ENCODE results near the gene FRG2.
"Not testable (repeated sequence)": the region's sequence is repeated elsewhere in the genome, so short reads cannot be mapped to it uniquely, and the experiment has no call there.

Gene FRG2

DNA sequence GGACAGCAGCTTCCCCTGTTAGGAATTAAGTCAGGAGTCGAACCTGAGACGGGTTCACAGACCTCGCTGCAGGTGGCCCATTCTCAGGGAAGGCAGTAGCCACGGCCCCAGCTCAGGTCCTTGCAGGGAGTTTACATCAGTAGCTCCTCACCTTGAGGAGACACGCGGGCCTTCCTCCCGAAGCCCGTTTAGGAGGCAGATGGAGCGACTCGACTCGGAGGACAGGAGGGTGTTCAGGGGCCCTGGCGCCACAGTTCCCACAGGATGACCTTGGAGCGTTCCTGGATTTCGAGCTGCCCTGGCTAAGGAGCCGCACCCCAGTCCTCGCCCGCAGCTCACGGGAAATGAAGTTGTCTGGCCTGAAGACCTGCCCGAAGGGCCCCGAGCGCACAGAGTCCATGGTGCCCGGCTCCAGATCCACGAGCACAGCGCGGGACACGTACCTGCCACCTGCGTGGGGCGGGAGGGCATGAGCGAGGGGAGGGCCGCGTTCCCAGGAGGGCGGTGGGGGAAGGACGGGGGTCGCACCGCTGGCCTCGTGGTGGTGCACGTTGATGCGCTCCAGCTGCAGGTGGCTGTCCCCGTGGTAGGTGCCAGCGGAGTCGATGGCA lies 43.0 kb downstream of the FRG2 start:
- H3K9me3 Mint-ChIP-seq; intact Hi-C loops (cut with micrococcal nuclease); H3K4me1 Mint-ChIP-seq (ENCODE audit: low read depth); H3K27me3 Mint-ChIP-seq; H3K36me3 Mint-ChIP-seq (ENCODE audit: low read depth); H3K27ac Mint-ChIP-seq; H3K4me3 Mint-ChIP-seq: not testable (repeated sequence)

GRCh38 chr4:189981970-189982369 lies 45.1 kb downstream of the FRG2 start:
- no peaks in the 10 kb centered on the region for H3K4me1 Mint-ChIP-seq (ENCODE audit: low read depth)
- no peak overlapping the region for H3K27ac Mint-ChIP-seq
- H3K27me3 Mint-ChIP-seq: peaks cover 7% of the 10 kb centered on the region

DNA sequence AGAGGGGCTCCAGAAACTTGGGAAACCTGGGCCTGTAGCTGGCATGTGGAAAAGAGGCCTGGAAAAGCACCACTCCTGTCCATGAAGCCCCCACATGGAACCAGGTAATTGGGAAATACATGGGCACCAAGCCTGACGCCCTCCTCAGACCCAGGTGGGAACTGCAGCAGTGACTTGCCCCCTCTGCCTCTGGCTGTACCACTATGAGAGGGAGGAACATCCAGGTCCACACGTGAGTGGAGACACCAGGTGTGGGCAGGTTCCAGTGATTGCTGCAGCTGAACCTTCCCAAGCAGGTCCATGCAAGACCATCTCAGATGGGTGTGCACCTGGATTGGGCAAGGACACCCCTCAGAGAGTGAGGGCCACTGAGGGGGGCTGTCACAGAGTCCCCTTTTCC lies 46.8 kb downstream of the FRG2 start:
- H3K4me1 Mint-ChIP-seq (ENCODE audit: low read depth); H3K36me3 Mint-ChIP-seq (ENCODE audit: low read depth); H3K27me3 Mint-ChIP-seq; H3K9me3 Mint-ChIP-seq; H3K27ac Mint-ChIP-seq; intact Hi-C loops (cut with micrococcal nuclease); H3K4me3 Mint-ChIP-seq: not testable (repeated sequence)

More at GRCh38 chr4:189981970-189982369, 45.1 kb downstream of the FRG2 start:
- Mint-ChIP-seq H3K9me3 (no peaks in the 10 kb centered on the region), H3K36me3 (ENCODE audit: low read depth) (no peaks in the 10 kb centered on the region), H3K4me3 (no peak overlapping the region)
- intact Hi-C loops (cut with micrococcal nuclease): no loop called here

DNA sequence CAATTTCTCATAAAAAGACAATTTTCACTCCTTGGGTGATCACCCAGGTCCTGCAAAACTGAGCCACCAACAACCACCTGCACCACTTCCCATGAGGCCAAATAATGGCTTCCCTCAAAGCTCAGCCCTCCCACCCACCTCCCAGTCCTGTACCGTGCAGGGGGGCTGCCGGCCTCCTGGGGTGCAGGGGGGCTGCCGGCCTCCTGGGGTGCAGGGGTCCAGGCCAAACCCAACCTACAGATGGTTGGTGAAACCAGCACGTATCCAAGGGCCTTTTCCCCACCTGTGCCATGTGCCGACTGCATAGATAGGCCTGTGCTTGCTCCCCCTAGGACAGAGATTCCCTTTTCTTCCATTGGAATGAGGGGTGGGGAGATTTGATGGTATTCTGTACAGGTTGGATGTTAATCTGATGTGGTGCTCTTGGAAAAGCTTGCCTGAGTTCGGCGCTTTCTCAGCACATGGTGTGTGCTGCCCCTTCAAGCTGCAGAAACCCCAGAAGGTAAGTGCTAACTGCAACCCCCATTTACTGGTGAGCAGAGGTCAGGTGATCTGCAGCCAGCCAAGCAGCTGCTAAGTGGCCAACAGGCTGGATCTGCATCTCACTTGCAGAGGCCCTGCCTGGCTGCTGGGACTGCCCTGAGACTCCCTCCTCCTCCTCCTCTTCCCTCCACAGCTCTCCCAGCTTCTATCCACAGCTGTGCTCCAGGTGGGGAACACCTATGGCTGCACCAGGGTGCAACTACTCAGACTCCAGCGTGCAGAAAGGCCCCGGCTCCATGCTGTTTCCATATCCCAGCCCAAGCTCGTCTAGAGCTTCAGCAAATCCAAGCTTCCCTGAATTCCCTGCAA lies 47.6 kb downstream of the FRG2 start:
- H3K4me1 Mint-ChIP-seq (ENCODE audit: low read depth): no peaks in the 10 kb centered on the region
- H3K27ac Mint-ChIP-seq: no peak overlapping the region
- H3K27me3 Mint-ChIP-seq: peaks cover 12% of the 10 kb centered on the region
- no peak overlapping the region for H3K4me3 Mint-ChIP-seq
- intact Hi-C loops (cut with micrococcal nuclease): no loop called here
- no peaks in the 10 kb centered on the region for H3K9me3 Mint-ChIP-seq
- no peaks in the 10 kb centered on the region for H3K36me3 Mint-ChIP-seq (ENCODE audit: low read depth)

Data from dendritic cell treated with granulocyte-macrophage colony-stimulating factor and Interleukin-4, amounts not matched to agents 40 ng/mL and 50 ng/mL, for 4 days (primary cell).